NCI-H1417 (cell line): ENCODE data around the gene RUSF1.
A peak's percentile ranks its signal among the peaks of the same experiment; 100 is the strongest.
"Not testable (repeated sequence)": the region's sequence is repeated elsewhere in the genome, so short reads cannot be mapped to it uniquely, and the experiment has no call there.

Source experiments
- DNase-seq, 3 experiments: peaks; one replicate each; lab custom pipeline; 2025; lab: John Stamatoyannopoulos, UW

Gene RUSF1

DNA sequence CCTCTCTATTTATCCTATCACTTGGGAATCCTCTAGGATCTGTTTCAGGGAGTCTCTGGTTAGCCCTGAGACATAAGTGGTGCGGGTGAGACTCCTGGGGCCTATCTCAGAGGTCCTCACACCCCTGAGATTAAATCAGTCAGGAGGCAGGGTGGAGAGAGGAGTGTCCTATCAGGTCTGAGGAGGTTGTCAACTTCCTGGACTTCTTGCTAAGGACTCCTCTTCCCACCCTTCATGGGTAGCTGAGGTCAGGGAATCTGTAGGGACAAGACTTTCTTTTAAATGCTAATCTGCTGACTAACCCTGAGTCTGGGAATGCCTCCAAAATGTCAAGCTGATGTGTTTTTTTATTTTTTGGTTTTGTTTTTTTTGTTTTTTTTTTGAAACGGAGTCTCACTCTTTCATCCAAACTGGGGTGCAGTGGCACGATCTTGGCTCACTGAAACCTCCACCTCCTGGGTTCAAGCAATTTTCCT is 55.5 kb downstream of the RUSF1 start:
- DNase-seq = no peak

DNA sequence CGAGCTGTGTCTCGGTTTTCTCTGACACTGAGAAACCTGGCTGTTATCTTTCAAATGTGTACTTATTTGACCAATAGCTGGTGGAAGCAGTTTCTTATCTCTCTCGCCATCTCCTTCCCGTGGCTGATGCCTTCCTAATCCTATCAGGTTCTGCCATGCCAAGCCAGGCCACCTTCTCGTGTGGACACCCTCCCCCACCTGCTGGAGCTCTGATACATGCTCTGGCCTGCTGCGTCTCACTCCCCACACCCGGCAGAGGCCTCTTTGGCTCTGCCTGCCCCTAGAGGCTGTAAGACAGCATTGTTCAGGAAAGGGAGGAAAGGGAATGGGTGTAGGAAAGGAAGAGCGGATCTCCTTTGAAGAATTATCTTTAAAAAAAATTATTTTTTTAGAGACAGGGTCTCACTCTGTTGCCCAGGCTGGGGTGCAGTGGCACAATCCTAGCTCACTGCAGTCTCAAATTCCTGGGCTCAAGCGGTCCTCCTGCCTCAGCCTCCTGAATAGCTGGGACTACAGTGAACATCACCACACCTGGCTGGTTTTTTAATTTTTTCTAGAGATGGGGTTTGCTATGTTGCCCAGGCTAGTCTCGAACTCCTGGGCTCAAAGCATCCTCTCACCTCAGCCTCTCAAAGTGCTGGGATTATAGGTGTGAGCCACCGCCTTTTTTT is 56.4 kb downstream of the RUSF1 start:
- DNase-seq = peak in 2 of 3 experiments; percentile 25 to 52

DNA sequence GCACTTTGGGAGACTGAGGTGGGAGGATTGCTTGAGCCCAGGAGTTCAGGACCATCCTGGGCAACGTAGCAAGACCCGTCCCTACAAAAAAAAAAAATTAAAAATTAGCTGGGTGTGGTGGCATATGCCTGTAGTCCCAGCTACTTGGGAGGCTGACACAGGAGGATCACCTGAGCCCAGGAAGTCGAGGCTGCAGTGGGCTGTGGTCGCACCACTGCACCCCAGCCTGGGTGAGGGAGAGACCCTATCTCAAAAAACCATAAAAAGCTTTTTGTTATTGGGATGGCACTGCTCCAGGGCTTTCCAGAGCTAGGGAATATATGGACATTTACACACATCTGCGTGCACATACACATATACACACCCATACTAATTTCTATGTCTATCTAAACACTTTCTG is 57.0 kb downstream of the RUSF1 start:
- no peak for DNase-seq

DNA sequence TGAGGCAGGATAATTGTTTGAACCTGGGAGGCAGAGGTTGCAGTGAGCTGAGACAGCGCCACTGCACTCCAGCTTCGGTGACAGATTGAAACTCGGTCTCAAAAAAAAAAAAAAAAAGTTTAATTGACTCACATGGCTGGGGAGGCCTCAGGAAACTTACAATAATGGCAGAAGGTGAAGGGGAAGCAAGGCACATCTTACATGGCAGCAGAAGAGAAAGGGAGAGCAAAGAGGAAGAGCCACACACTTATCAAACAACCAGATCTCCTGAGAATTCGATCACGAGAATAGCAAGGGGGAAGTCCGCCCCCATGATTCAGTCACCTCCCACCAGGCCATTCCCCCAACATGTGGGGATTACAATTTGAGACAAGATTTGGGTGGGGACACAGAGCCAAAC is 62.3 kb downstream of the RUSF1 start:
- DNase-seq = not testable (repeated sequence)

DNA sequence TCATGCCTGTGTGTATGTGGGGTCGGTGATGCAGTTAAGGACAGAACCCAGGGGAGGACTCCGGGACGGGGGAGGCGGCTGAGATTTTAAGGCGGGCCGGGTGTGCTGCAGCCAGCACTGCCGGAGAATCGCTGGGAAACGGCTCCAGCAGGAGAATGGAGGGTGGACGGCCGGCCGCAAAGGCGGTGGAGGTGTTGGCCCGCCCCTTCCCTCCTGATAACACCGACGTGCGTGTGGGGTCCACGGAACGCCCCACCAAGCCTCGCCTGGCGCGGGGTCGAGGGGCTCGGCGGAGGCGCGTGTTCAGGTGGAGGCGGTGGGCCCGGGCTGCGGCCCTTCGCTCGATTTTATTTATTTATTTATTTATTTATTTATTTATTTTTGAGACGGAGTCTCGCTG is 66.2 kb downstream of the RUSF1 start:
- no peak for DNase-seq

DNA sequence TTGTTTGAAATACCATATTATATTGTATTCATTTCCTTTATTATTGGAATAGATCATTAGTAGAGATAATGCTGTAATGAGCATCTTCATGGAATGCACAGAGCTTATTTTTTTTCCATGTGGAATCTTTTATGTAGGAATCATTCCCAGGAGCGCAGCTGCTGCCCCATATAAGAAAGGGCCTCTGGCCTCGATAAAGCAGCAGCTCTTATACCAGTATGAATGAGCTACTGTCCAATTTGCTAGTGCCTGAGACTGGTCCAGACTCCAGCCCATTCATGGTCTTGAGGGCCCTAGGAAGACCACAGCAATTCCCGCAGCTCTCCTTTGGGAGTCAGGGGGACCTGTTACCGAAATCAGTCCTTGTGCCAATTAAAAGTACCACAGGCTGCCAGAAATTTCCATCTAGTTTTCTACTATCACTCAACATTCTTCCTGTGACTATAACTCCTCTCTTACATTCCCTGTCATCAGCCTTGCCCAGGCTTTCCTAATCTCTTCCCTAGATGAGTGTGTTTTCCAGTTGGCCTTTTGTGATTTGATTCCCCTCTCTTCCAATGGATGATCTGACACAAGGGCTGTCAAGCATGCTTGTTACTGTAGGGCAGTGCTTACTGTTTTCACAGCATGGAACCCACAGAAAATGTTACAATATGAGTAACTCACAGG is 67.5 kb downstream of the RUSF1 start:
- DNase-seq = no peak

DNA sequence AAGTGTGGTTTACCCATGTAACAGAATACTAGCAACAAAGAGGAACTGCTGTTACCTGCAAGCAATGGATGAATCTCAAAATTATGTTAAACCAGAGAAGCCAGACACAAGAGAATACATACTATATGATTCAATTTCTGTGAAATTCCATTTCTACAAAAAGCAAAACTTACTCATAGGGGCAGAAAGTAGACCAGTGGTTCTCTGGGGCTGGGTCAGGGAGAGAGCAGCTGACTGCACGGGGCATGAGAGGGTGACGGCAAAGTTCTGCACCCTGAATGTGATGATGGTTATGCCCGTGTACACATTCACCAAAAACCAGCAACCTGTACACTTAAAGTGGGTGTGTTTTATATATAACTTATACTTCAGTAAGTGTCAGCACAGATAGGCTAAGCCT is 68.7 kb downstream of the RUSF1 start:
- no peak for DNase-seq
